ENCODE data around the gene TSHR.

The TSHR gene

GRCh38 chr14:81127785-81128184, 172.4 kb downstream of the TSHR start:
- in situ Hi-C loops (cut with MboI; ENCODE audit: low sequenced_read_pairs): no loop called here

DNA sequence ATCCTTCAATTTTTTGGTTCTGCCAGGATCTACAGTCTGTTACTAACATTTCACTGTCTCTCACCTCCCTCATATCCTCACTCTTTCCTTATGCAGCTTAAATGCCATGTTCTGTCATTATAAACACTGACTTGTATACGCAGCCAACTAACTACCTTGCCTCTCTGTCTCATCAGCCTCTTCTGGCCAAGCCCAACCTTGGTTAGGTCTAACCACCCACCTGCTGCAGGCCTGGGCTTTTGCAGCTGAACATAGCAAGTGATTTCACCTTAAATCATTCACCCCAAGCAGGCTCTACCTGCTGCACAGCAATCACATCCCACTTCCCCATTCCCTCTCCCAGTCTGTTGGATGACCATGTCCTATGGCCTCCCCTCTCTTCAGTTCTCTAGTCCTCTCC, 173.8 kb downstream of the TSHR start:
- in situ Hi-C loops (cut with MboI; ENCODE audit: low sequenced_read_pairs): no loop called here

GRCh38 chr14:81132468-81132867, 177.0 kb downstream of the TSHR start:
- in situ Hi-C loops (cut with MboI; ENCODE audit: low sequenced_read_pairs): no loop called here

GRCh38 chr14:81133400-81133799, 178.0 kb downstream of the TSHR start:
- in situ Hi-C loops (cut with MboI; ENCODE audit: low sequenced_read_pairs): no loop called here

DNA sequence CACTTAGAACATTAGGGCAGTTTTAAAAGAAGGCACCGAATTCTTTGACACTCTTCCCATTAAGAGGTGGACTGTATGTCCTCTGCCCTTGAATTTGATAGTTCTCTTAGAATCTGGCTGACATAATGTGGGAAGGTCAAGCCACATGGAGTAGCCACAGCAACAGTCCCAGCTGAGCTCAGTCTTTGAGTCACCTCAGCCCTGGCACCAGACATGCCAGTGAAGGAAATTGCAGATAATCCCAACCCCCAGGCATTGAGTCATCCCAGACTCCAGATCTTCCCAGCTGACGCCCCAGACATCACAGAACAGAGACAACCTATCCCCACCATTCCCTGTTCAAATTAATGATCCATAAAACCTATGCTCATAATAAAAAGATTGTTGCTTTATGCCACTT, 181.9 kb downstream of the TSHR start:
- in situ Hi-C loops (cut with MboI; ENCODE audit: low sequenced_read_pairs): no loop called here

DNA sequence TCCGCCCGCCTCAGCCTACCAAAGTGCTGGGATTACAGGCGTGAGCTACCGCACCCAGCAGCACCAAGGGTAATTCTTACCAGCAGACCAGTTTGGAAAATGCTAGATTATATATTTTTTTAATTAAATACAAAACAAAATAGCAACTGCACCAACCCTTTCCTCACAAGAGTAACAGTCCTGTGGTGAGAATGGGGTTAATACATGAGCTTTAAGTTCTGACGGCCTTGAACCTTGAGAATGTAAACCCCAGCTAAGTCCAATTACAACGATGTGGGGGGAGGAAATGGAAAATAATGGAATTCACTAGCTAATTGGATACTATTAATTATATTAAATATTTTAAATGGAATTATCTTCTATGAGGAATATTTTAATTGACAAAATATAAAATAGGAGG, 183.0 kb downstream of the TSHR start:
- in situ Hi-C loops (cut with MboI; ENCODE audit: low sequenced_read_pairs): no loop called here

DNA sequence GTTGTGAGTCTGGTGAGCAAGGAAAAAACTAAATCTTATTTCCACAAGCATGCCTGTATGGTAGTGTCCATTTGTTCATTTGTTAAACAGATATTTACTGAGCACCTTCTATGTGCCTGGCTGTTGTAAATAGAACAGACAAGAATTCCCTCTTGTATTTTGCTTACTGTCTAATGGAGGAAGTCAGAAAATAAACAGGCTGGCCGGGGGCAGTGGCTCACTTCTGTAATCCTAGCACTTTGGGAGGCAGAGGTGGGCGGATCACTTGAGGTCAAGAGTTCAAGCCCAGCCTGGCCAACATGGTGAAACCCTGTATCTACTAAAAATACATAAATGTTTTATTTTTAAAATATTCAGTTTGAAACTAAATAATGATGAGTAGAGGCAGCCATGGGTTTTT, 186.0 kb downstream of the TSHR start:
- in situ Hi-C loops (cut with MboI; ENCODE audit: low sequenced_read_pairs): no loop called here

- in situ Hi-C loops (cut with MboI; ENCODE audit: low sequenced_read_pairs): no loop called here
These were observed 188.4 kb downstream of the TSHR start for GRCh38 chr14:81143793-81144192.

- in situ Hi-C loops (cut with MboI; ENCODE audit: low sequenced_read_pairs): no loop called here
These were observed 189.6 kb downstream of the TSHR start for GRCh38 chr14:81144824-81145603.

- in situ Hi-C loops (cut with MboI; ENCODE audit: low sequenced_read_pairs): no loop called here
These were observed 191.9 kb downstream of the TSHR start for GRCh38 chr14:81147140-81147897.

- in situ Hi-C loops (cut with MboI; ENCODE audit: low sequenced_read_pairs): no loop called here
These were observed 193.2 kb downstream of the TSHR start for GRCh38 chr14:81148635-81149034.

DNA sequence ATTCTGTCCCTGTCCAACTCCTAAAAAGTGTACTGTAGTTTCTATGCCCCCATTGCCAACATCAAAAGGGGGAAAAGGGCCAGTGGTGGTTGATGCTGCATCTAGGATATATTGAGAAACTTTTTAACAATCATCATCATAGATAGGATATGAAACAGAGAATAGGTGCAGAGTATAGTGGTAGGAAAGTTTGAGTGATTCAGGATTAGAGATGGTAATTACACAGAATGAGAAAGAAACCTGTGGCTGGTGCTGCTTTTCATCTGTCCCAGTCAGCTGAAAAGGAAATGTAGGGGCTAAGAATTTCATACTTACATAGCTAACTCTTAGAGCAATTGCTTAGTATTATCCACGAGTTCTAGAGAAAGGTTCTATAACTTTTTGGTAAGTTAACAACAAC, 197.8 kb downstream of the TSHR start:
- in situ Hi-C loops (cut with MboI; ENCODE audit: low sequenced_read_pairs): no loop called here

DNA sequence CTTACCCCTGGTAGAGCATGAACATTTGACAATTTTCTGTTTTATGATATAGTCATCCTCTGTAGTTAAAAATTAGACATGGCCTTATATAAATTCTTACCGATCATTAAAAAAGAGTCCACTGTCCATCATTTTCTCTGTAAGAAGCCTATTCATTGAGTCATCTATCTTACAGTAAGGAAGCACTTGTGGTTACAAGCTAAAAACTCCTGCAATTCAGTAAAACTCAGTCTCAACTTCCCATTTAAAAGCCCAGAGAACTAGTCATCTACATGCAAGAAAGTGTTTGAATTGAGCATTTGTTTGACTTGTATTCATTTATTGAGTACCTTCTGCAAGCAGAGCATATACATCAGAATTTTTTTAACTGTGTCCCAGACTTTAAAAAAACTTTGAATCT, 202.0 kb downstream of the TSHR start:
- in situ Hi-C loops (cut with MboI; ENCODE audit: low sequenced_read_pairs): no loop called here

- in situ Hi-C loops (cut with MboI; ENCODE audit: low sequenced_read_pairs): no loop called here
These were observed 205.7 kb downstream of the TSHR start for GRCh38 chr14:81161088-81161487.

DNA sequence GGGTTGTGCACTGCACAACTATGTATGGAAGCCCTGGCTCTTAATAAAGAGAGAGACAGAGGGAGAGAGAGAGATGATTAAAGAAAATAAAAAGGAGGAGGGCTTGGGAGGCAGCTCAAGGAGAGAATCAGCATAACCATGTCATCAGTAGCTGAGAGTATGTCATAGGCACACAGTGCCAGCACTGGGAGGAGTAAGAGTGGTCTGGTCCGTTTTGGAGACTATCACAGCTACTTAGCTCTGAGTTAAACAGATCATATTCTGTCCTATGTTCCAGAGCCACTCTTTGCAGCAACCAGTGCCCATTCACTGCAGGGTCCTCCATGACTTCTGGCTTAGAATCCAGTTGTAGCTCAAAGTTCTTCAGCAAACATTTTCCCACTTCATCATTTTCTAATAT, 206.3 kb downstream of the TSHR start:
- in situ Hi-C loops (cut with MboI; ENCODE audit: low sequenced_read_pairs): no loop called here

DNA sequence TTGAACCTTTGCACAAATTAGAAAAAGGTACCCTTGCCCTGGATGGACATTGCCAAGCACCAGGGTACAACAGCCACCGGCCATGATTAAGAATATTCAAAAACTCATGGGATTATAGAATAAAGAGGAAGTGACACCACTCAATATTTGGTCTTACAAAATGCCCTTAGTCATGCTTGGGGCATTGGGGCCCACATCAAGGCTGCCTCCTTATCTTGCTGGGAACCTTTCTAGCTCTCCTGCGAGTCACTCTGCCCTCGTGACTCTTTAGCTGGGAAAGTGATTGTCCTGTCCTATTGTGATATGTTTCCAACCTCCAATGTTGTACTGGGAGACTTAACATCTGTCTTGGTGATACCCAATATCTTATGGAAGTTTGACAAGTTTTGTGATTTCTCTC, 207.5 kb downstream of the TSHR start:
- in situ Hi-C loops (cut with MboI; ENCODE audit: low sequenced_read_pairs): no loop called here

- in situ Hi-C loops (cut with MboI; ENCODE audit: low sequenced_read_pairs): no loop called here
These were observed 208.8 kb downstream of the TSHR start for GRCh38 chr14:81164167-81164774.

- in situ Hi-C loops (cut with MboI; ENCODE audit: low sequenced_read_pairs): no loop called here
These were observed 209.8 kb downstream of the TSHR start for GRCh38 chr14:81165188-81165587.

DNA sequence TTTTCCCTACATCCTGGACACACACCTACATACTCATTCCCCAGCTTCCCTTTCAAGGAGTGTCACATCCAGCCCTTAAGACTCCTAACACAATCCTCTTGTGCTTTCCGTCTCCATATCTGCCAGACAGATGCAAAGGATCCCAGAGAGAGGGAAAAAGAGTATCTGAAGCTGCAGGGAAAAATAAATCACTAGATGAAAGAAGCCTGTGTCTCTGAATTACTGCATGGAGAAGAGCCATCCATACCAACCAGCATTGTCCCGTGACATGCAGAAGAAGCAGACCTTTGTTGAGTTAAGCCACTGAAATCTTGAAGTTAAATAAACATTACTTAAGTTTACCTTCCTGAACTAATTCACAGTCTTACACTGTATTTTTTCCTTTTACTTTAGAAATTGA, 210.7 kb downstream of the TSHR start:
- in situ Hi-C loops (cut with MboI; ENCODE audit: low sequenced_read_pairs): no loop called here

DNA sequence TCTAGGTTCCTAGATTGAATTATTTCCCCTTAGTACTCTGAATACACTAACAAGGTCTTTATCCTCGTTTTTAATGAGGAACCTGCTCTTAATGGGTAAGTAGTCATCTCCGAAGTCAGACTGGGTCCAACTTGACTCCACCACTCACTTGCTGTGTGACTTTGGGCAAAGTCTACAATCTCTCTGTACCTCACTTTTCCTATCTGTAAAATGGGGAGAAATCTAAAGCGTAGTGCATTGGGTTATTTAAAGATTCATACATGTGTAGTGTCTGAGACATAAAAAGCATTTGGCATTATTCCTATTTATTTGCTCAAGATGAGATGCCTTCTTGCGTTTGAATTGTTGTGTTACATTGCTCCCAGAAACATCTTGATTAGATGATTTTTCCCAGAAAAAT, 213.8 kb downstream of the TSHR start:
- in situ Hi-C loops (cut with MboI; ENCODE audit: low sequenced_read_pairs): no loop called here

GRCh38 chr14:81169711-81170103, 214.3 kb downstream of the TSHR start:
- in situ Hi-C loops (cut with MboI; ENCODE audit: low sequenced_read_pairs): no loop called here
